ENCODE results near the gene HIBCH.
"Not testable (repeated sequence)": the region's sequence is repeated elsewhere in the genome, so short reads cannot be mapped to it uniquely, and the experiment has no call there.

DNA sequence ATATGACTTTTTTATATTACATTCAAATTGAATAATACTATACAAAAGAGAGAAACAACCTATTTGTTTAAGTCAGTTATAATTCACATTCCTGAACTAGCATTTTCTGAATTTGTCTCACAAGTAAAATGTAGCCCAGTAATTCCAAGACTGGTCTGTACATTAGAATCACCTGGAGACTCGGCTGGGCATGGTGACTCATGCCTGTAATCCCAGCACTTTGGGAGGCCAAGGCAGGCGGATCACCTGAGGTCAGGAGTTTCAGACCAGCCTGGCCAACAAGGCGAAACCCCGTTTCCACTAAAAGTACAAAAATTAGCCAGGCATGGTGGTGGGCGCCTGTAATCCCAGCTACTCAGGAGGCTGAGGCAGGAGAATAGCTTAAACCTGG, 7.0 kb downstream of the HIBCH start:
- TF ChIP-seq POLR2AphosphoS5 (IDR thresholded peaks at IDR 0.05; ENCODE audit: low read depth); GABPA (IDR thresholded peaks at IDR 0.05; ENCODE audit: low read depth); SPI1 (IDR thresholded peaks at IDR 0.05; ENCODE audit: borderline replicate concordance, low read depth): not testable (repeated sequence)
- TF ChIP-seq, protein P1, sequence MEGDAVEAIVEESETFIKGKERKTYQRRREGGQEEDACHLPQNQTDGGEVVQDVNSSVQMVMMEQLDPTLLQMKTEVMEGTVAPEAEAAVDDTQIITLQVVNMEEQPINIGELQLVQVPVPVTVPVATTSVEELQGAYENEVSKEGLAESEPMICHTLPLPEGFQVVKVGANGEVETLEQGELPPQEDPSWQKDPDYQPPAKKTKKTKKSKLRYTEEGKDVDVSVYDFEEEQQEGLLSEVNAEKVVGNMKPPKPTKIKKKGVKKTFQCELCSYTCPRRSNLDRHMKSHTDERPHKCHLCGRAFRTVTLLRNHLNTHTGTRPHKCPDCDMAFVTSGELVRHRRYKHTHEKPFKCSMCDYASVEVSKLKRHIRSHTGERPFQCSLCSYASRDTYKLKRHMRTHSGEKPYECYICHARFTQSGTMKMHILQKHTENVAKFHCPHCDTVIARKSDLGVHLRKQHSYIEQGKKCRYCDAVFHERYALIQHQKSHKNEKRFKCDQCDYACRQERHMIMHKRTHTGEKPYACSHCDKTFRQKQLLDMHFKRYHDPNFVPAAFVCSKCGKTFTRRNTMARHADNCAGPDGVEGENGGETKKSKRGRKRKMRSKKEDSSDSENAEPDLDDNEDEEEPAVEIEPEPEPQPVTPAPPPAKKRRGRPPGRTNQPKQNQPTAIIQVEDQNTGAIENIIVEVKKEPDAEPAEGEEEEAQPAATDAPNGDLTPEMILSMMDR (IDR thresholded peaks at IDR 0.05; ENCODE audit: insufficient read depth, low read length), result not testable (repeated sequence)
- TF ChIP-seq, protein P2, sequence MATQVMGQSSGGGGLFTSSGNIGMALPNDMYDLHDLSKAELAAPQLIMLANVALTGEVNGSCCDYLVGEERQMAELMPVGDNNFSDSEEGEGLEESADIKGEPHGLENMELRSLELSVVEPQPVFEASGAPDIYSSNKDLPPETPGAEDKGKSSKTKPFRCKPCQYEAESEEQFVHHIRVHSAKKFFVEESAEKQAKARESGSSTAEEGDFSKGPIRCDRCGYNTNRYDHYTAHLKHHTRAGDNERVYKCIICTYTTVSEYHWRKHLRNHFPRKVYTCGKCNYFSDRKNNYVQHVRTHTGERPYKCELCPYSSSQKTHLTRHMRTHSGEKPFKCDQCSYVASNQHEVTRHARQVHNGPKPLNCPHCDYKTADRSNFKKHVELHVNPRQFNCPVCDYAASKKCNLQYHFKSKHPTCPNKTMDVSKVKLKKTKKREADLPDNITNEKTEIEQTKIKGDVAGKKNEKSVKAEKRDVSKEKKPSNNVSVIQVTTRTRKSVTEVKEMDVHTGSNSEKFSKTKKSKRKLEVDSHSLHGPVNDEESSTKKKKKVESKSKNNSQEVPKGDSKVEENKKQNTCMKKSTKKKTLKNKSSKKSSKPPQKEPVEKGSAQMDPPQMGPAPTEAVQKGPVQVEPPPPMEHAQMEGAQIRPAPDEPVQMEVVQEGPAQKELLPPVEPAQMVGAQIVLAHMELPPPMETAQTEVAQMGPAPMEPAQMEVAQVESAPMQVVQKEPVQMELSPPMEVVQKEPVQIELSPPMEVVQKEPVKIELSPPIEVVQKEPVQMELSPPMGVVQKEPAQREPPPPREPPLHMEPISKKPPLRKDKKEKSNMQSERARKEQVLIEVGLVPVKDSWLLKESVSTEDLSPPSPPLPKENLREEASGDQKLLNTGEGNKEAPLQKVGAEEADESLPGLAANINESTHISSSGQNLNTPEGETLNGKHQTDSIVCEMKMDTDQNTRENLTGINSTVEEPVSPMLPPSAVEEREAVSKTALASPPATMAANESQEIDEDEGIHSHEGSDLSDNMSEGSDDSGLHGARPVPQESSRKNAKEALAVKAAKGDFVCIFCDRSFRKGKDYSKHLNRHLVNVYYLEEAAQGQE (IDR thresholded peaks at IDR 0.05; ENCODE audit: insufficient replicate concordance, low read depth), result not testable (repeated sequence)

All from HL-60 (cell line).